ENCODE measurements around the gene IMPDH2.

DNA sequence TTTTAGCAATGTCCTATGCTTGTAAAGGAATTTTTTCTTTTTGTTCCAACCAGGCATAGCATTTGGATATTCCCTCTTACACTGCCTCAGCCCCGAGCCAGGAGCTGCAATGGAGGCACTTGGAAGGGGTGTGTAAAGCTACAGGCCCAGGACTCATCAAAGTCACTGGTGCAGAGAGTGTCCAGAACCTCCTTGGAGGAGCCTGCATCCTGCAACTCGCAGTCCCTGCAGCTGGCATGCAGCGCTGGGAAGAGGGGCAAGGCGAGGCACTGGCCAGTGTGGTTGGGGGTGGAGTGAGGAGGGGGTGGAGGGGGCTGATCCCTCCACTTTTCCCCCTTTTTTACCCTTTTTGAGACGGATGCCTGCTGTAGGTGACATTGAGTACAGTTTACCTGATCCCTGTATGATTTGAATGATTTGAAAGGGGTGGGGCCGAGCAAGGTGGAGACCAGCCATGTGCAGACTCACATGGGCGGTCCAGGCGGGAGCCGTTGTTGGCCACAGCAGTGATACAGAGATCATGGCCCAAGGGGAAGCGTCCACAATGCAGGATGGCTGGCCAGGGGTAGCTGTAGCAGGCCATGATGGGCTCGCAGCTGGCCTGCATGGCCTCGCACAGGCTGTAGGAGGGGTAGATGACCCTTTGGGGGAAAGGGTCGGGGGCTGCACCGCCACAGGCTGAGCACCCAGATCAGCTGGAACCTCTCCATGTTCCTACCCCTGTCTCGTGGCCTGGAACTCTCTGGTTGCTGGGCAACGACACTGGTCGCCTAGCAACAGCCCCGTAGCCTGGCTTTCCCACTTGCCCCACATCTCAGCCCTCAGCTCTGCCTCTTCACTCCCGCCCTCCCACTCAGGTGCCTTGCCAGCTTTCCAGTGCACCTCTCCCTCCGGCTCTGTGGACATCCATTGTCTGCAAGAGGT, 31.2 kb downstream of the IMPDH2 start:
- TF ChIP-seq, protein P1, sequence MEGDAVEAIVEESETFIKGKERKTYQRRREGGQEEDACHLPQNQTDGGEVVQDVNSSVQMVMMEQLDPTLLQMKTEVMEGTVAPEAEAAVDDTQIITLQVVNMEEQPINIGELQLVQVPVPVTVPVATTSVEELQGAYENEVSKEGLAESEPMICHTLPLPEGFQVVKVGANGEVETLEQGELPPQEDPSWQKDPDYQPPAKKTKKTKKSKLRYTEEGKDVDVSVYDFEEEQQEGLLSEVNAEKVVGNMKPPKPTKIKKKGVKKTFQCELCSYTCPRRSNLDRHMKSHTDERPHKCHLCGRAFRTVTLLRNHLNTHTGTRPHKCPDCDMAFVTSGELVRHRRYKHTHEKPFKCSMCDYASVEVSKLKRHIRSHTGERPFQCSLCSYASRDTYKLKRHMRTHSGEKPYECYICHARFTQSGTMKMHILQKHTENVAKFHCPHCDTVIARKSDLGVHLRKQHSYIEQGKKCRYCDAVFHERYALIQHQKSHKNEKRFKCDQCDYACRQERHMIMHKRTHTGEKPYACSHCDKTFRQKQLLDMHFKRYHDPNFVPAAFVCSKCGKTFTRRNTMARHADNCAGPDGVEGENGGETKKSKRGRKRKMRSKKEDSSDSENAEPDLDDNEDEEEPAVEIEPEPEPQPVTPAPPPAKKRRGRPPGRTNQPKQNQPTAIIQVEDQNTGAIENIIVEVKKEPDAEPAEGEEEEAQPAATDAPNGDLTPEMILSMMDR (IDR thresholded peaks at IDR 0.05), result no peak
- no peak for TF ChIP-seq POLR2A (IDR thresholded peaks at IDR 0.05)
